Stimulated activated CD4-positive, alpha-beta T cell treated with anti-CD3 and anti-CD28 coated beads, Interleukin-12 subunit alpha, Interleukin-12 subunit beta, amount 100 ng/mL, for 48 hours (primary cell): Measurements from ENCODE around the gene PPP1R14D.

Source experiments
- DNase-seq, 3 donors: peaks; one replicate each; pipeline ENCODE4 v3.0.0-alpha.2; 2020; ENCODE audit warnings: low read depth in 2 of 3, low spot score in 1 of 3

The PPP1R14D gene

DNA sequence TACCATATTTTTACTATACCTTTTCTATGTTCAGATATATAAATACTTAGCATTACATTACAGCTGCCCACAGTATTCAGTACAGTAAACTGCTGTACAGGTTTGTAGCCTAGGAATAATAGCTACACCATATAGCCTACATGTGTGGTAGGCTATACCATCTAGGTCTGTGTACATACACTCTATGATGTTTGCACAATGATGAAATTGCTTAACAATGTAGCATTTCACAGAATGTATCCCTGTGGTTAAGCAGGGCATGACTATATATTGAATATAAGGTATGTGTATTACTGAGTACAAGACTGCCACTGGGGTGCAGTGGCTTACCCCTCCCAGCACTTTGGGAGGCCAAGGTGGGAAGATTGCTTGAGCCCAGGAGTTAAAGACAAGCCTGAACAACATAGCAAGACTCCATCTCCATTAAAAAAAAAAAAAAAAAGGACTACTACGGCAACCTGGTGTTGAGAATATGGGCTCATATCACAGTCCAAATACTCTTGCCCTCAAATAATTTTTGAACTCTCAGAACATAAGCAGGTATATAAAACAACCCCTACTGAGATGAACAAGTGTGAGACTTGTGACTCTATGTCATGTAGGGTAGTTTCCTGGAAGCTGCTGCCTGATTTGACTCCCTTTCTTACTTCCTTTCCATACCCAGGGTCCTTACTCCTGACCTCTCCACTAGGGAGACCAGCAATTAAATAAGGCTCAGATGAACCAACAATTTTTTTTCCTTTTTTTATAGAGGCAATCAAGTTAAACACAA is 4.8 kb downstream of the PPP1R14D start:
- no peak for DNase-seq

DNA sequence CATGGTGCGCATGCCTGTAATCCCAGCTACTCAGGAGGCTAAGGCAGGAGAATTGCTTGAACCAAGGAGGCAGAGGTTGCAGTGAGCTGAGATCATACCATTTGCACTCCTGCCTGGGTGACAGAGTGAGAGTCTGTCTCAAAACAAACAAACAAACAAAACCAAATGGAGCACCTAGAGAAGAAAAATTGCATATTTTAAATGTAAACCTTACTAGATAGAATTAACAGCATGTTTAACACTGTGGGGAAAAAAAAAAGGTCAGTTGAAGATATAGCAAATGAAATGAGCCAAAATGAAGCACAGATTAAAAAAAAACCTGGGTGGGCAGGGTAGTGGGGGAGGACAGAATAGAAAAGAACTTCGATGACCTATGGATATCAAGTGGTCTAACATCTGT is 7.3 kb downstream of the PPP1R14D start:
- no peak for DNase-seq

DNA sequence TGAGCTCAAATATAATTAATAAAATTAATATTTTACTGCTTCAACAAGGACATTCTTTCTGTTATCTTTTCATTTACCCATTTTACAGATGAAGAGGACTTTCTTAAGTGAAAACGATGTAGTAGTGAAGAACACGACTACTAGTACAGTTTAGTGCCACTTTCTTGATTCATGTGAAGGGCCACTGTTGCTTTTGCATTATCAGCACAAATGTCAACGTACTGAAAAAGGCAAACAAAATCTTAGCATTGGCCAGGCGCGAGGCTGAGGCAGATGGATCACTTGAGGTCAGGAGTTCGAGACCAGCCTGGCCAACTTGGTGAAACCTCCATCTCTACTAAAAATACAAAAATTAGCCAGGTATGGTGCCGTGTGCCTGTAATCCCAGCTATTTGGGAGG is 9.5 kb downstream of the PPP1R14D start:
- no peak for DNase-seq

DNA sequence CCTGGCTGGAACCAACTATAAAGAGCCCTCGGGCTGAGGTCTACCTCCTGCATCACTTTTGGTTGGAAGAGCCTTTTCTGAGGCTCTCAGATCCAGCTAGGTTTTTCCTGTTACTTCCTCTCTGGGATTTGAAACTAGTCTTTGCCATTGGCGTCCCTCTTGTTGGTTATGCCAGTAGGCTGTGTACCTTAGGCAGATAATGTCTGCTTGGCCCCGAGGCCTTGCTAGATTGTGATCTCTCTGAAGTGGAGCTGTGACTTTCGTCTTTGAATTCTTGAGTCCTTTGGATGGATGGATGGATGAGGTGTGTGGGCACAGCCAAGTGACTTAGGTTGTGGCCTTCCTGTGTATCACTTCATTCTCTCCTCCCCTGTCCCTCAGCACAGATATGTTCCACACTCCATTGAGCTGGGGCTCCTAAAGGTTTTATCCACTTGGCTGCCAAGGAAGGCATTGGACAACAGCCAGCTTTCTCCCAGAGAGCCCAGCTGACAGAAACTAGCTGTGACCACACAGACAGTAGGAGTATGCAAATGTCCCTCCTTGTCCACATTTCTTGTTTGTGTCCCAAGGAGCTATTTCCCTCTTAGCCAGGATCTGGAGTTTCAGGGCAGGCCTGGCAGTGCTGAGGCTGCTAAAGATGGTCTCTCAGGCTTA is 13.3 kb downstream of the PPP1R14D start:
- no peak for DNase-seq

- no peak for DNase-seq
These were observed 15.6 kb downstream of the PPP1R14D start for GRCh38 chr15:40812721-40813425.

- no peak for DNase-seq
These were observed 19.6 kb downstream of the PPP1R14D start for GRCh38 chr15:40808861-40809450.

DNA sequence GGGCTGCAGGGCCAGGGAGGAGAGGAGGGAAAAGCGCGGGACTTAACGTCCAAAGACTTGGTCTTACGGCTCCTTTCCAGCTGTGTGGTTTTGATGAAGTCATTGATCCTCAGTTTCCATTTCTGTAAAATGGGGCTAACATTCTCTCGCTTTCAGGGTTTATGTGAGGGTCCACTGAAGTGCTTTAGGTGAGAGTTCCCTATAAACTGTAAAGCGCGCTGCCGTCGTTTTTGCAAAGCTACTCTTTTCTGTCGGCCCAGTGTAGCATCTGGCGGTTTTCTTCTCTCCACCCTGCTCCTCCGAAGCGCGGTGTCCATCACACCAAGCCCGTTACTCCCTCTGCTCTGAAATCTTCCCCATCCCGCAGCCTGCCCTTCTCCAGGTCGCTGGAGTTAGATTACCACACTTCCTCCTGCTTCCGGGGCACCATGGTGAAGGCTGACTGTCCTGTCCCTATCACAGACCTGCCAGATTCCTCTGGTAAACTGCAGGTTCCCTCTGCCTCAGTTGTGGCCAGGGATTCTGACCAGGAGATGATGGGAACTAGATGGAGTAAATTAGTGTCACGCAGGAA is 20.5 kb downstream of the PPP1R14D start:
- no peak for DNase-seq

- DNase-seq = peak; percentile 87 to 93 (median 92)
These were observed 21.2 kb downstream of the PPP1R14D start, which contains the start of the genes DNAJC17 and ZFYVE19 for GRCh38 chr15:40807028-40807887. DNAJC17 (minus strand) TSS chr15:40807473; CDS start chr15:40807446, 27 bp downstream. ZFYVE19 (plus strand) TSS chr15:40807089; CDS start chr15:40807590, 501 bp downstream.

DNA sequence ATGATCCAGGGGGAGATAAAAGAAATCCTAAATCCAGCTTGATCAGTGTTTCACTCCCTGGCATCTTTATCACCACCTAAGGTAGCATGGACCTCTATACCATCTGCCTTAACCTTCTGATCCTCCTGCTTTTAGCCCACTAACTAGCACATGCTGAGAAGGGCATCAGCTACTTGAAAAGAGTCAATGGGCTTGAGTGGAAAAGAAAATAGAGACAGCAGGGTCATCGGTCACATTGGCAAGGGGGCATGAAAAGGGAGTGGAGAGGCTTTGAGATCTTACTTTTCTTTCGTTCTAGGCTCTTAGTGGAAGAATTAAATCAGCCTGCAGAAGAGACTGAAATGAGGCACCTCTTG is 21.9 kb downstream of the PPP1R14D start:
- no peak for DNase-seq

GRCh38 chr15:40803688-40804087 is 24.8 kb downstream of the PPP1R14D start:
- no peak for DNase-seq

DNA sequence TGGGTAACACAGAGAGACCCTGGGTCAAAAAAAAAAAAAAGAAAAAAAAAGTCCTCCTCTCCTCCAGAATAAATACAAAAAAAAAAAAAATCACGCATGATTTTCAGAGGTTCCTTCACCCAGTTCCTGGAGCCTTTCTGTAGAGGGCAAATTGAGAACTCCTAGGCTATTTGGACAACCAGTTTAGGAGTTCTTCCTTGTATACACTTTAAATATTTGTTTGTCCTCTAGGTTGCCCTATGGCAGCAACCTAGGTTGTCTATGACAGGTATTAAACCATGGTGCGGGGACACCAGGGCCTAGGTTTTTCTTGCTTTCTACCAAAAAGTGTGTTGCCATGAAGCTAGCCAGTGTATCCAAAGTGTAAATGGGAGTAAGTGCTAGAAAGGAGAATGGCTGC is 25.4 kb downstream of the PPP1R14D start:
- no peak for DNase-seq

GRCh38 chr15:40799523-40799922 is 29.0 kb downstream of the PPP1R14D start:
- DNase-seq = no peak

DNA sequence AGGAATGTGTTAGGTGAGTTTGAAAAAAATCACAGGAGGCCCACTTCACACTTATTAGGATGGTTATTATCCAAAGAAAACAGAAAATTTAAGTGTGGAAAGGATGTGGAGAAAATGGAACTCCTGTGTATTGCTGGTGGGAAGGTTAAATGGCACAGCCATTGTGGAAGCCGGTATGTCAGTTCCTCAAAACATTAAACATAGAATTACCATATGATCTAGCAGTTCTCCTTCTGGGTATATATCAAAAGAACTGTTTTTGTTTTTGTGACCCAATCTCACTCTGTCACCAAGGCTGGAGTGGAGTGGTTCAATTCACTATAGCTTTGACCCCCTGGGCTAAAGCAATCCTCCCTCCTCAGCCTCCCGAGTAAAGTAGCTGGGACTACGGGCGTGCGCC is 32.0 kb downstream of the PPP1R14D start:
- no peak for DNase-seq

- DNase-seq = no peak
These were observed 32.5 kb downstream of the PPP1R14D start for GRCh38 chr15:40796041-40796440.

GRCh38 chr15:40793216-40793989 is 35.1 kb downstream of the PPP1R14D start:
- DNase-seq = peak; percentile 25 to 29 (median 28)

GRCh38 chr15:40792394-40792793 is 36.1 kb downstream of the PPP1R14D start:
- no peak for DNase-seq

DNA sequence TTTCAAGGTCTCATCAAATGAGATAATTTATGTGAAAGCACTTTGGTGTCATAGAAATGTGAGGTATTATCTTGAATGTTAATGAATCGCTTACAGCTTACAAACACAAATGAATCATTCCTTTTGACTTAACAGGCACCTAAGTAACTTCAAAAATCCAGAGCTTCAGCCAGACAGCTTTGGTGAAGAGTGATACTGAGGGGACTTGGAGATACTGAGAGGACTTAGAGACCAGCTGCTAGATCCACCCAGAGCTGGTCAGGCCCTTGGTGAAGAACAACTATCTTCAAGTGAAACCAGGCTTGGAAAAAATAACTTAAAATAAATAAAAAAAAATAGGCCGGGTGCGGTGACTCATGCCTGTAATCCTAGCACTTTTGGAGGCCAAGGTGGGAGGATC is 37.8 kb downstream of the PPP1R14D start:
- no peak for DNase-seq

DNA sequence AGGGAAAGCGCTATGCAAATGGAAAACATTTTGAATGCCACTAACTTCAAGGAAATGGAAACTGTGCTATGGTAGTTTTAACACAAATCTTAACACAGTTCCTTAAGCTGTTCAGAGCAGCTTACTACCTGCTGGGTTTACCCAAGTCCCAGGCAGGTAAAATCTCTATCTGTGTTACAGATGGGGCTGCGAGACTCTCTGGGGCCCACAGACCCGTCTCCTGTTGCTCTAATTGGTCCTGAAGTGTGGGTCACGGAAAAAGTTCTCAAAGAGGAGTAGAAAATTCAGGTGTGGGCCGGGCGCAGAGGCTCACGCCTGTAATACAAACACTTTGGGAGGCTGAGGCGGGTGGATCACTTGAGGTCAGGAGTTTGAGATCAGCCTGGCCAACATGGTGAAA is 38.5 kb downstream of the PPP1R14D start:
- DNase-seq = no peak

GRCh38 chr15:40789119-40789518 is 39.4 kb downstream of the PPP1R14D start:
- no peak for DNase-seq

- DNase-seq = no peak
These were observed 40.5 kb downstream of the PPP1R14D start for GRCh38 chr15:40787991-40788390.
